ENCODE measurements around the gene ZFP37.
A peak's percentile ranks its signal among the peaks of the same experiment; 100 is the strongest.

The ZFP37 gene

DNA sequence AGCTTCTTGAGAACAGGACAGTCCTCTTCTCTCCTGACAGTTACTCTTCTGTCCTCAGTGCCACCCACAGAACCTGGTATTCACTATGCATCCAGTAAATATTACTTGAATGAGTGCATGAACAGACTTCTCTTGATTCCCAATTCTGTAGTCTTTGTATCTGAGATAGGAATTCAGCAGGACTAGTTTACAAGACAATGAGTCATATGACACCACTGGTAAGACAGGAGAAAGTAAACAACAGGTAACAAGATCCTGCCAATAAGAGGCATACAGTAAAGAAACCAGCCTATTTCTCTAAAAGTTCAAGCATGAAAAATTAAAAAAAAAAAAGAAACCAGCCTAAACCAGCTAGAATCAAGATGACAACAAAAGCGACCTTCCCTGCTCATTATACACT, 50.7 kb downstream of the ZFP37 start:
- Histone ChIP-seq H3K4me3 (ENCODE audit: low read depth, low read length) (no peak overlapping the region), H3K36me3 (ENCODE audit: control insufficient read depth in 2 of 2, insufficient read depth in 1 of 2, low read length in 2 of 2) (peaks cover 0 to 43% of the 10 kb centered on the region in 2 experiments; a peak in 1 of 3 replicates), H3K4me1 (ENCODE audit: control insufficient read depth, insufficient read depth, low read length) (no peaks in the 10 kb centered on the region), H3K27ac (ENCODE audit: extremely low read depth, low read depth, low read length) (no peak overlapping the region), H3K9me3 (ENCODE audit: control insufficient read depth, insufficient read depth, low read depth, low read length) (no peaks in the 10 kb centered on the region)
- TF ChIP-seq SALL2 (tag by site-specific recombination; IDR thresholded peaks at IDR 0.05; ENCODE audit: borderline replicate concordance), result no peak
- no peak for TF ChIP-seq SP7 (tag by site-specific recombination; IDR thresholded peaks at IDR 0.05)
- no peak for TF ChIP-seq ZNF843 (tag by site-specific recombination; IDR thresholded peaks at IDR 0.05)
- no peak for TF ChIP-seq ZNF561 (tag by site-specific recombination; IDR thresholded peaks at IDR 0.05; ENCODE audit: borderline replicate concordance)
- no peak for TF ChIP-seq ZNF768 (tag by site-specific recombination; IDR thresholded peaks at IDR 0.05)
- no peak for TF ChIP-seq PRDM1 (tag by site-specific recombination; IDR thresholded peaks at IDR 0.05)
- TF ChIP-seq ZNF114 (tag by site-specific recombination; IDR thresholded peaks at IDR 0.05), result no peak
- TF ChIP-seq ZNF76 (tag by site-specific recombination; IDR thresholded peaks at IDR 0.05; ENCODE audit: borderline replicate concordance, low read depth), result no peak
- TF ChIP-seq ZBTB8A (tag by site-specific recombination; IDR thresholded peaks at IDR 0.05), result no peak
- no peak for TF ChIP-seq ZNF292 (tag by site-specific recombination; IDR thresholded peaks at IDR 0.05; ENCODE audit: borderline replicate concordance, low read depth)
- TF ChIP-seq, protein P1, sequence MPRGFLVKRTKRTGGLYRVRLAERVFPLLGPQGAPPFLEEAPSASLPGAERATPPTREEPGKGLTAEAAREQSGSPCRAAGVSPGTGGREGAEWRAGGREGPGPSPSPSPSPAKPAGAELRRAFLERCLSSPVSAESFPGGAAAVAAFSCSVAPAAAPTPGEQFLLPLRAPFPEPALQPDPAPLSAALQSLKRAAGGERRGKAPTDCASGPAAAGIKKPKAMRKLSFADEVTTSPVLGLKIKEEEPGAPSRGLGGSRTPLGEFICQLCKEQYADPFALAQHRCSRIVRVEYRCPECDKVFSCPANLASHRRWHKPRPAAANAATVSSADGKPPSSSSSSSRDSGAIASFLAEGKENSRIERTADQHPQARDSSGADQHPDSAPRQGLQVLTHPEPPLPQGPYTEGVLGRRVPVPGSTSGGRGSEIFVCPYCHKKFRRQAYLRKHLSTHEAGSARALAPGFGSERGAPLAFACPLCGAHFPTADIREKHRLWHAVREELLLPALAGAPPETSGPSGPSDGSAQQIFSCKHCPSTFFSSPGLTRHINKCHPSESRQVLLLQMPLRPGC (tag by site-specific recombination; IDR thresholded peaks at IDR 0.05), result no peak
- TF ChIP-seq ZNF324 (tag by site-specific recombination; IDR thresholded peaks at IDR 0.05), result no peak
- CTCF ChIA-PET, result interaction anchor here (0.8 kb wide), 1 partner anchor 84 kb away, joined by 3 read pairs; no protein-coding TSS in a partner anchor
- POLR2A ChIA-PET, result no interaction called here

DNA sequence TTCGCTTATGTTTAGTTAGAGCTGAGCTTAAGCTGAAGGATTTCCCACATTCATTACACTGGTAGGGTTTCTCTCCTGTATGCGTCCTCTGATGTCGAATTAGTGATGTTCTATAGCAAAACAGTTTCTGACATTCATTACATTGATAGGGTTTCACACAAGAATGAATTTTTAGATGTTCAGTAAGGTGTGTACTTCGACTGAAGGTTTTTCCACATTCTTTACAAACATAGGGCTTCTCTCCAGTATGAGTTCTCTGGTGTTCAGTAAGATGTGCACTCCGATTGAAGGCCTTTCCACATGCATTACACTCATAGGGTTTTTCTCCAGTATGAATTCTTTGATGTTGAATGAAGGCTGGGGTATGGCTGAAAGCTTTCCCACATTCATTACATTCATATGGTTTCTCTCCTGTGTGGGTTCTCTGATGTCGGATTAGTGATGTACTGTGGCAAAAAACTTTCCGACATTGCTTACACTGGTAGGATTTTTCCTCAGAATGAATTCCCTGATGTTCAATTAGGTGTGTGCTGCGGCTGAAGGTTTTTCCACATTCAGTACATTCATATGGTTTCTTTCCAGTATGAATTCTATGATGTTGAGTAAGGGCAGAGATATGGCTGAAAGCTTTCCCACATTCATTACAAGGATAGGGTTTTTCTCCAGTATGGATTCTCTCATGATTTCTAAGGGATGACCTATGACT, 59.1 kb downstream of the ZFP37 start:
- no peaks in the 10 kb centered on the region for H3K4me1 ChIP-seq (ENCODE audit: control insufficient read depth, insufficient read depth, low read length)
- no peak overlapping the region for H3K27ac ChIP-seq (ENCODE audit: extremely low read depth, low read depth, low read length)
- no peaks in the 10 kb centered on the region for H3K9me3 ChIP-seq (ENCODE audit: control insufficient read depth, insufficient read depth, low read depth, low read length)
- CTCF ChIA-PET, result no interaction called here
- peaks cover 0 to 45% of the 10 kb centered on the region in 2 experiments; a peak in 1 of 3 replicates for H3K36me3 ChIP-seq (ENCODE audit: control insufficient read depth in 2 of 2, insufficient read depth in 1 of 2, low read length in 2 of 2)
- TF ChIP-seq, protein P2, sequence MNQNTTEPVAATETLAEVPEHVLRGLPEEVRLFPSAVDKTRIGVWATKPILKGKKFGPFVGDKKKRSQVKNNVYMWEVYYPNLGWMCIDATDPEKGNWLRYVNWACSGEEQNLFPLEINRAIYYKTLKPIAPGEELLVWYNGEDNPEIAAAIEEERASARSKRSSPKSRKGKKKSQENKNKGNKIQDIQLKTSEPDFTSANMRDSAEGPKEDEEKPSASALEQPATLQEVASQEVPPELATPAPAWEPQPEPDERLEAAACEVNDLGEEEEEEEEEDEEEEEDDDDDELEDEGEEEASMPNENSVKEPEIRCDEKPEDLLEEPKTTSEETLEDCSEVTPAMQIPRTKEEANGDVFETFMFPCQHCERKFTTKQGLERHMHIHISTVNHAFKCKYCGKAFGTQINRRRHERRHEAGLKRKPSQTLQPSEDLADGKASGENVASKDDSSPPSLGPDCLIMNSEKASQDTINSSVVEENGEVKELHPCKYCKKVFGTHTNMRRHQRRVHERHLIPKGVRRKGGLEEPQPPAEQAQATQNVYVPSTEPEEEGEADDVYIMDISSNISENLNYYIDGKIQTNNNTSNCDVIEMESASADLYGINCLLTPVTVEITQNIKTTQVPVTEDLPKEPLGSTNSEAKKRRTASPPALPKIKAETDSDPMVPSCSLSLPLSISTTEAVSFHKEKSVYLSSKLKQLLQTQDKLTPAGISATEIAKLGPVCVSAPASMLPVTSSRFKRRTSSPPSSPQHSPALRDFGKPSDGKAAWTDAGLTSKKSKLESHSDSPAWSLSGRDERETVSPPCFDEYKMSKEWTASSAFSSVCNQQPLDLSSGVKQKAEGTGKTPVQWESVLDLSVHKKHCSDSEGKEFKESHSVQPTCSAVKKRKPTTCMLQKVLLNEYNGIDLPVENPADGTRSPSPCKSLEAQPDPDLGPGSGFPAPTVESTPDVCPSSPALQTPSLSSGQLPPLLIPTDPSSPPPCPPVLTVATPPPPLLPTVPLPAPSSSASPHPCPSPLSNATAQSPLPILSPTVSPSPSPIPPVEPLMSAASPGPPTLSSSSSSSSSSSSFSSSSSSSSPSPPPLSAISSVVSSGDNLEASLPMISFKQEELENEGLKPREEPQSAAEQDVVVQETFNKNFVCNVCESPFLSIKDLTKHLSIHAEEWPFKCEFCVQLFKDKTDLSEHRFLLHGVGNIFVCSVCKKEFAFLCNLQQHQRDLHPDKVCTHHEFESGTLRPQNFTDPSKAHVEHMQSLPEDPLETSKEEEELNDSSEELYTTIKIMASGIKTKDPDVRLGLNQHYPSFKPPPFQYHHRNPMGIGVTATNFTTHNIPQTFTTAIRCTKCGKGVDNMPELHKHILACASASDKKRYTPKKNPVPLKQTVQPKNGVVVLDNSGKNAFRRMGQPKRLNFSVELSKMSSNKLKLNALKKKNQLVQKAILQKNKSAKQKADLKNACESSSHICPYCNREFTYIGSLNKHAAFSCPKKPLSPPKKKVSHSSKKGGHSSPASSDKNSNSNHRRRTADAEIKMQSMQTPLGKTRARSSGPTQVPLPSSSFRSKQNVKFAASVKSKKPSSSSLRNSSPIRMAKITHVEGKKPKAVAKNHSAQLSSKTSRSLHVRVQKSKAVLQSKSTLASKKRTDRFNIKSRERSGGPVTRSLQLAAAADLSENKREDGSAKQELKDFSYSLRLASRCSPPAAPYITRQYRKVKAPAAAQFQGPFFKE (tag by site-specific recombination; IDR thresholded peaks at IDR 0.05; ENCODE audit: borderline replicate concordance), result no peak
- TF ChIP-seq ZNF274 (IDR thresholded peaks at IDR 0.05; ENCODE audit: low read length) (no peak), ZNF274 (tag by site-specific recombination; IDR thresholded peaks at IDR 0.05; ENCODE audit: borderline replicate concordance) (peak; percentile 97), SETDB1 (IDR thresholded peaks at IDR 0.05; ENCODE audit: insufficient read length, low read length) (peak; percentile 100), TRIM28 (IDR thresholded peaks at IDR 0.05; ENCODE audit: borderline replicate concordance, low read length) (peak; percentile 100), SP7 (tag by site-specific recombination; IDR thresholded peaks at IDR 0.05) (no peak)
- H3K4me3 ChIP-seq (ENCODE audit: low read depth, low read length), result no peak overlapping the region
- POLR2A ChIA-PET, result no interaction called here

Measured in HEK293 (cell line).